Measurements from ENCODE around the gene LRRC3.
"Not testable (repeated sequence)": the region's sequence is repeated elsewhere in the genome, so short reads cannot be mapped to it uniquely, and the experiment has no call there.

The LRRC3 gene

GRCh38 chr21:44498280-44499210, 43.2 kb downstream of the LRRC3 start:
- DNase-seq: no peak

GRCh38 chr21:44499211-44499560, 43.9 kb downstream of the LRRC3 start:
- no peak for DNase-seq

GRCh38 chr21:44499631-44500030, 44.3 kb downstream of the LRRC3 start:
- no peak for DNase-seq

- DNase-seq: no peak
Measured at GRCh38 chr21:44500111-44500510, 44.8 kb downstream of the LRRC3 start.

DNA sequence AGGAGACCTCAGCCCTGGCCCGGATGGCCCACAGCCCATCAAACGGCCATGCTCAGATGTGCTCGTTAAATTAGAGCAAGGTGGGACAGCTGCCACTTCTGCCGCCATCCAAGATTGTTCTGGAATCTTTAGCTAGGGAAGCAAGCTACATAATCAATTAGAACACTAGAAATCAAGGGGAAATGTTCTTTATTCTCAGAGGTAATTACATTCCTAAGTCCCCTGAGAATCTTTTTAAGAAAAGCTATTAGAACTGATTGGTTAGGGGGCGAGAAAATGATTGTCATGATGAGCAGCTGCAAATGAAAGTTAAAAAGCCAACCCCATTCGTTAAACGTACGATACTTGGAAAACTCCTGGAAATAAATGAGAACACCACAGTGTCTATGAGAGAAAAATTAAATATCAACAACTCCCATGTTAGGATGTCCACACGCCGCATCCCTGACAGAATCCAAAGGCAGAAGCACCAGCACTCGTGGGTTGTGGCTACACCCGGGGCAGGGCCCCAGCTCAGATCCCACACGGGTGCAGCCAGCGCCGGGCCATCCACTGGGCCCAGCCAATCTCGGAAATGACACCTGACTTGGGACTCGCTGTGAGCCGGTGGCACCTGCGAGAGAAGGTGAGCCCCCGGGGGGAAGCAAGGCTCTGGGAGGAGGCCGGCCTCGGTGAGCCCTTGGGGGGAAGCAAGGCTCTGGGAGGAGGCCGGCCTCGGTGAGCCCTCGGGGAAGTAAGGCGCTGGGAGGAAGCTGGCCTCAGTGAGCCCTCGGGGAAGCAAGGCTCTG, 47.1 kb downstream of the LRRC3 start:
- no peak for DNase-seq

DNA sequence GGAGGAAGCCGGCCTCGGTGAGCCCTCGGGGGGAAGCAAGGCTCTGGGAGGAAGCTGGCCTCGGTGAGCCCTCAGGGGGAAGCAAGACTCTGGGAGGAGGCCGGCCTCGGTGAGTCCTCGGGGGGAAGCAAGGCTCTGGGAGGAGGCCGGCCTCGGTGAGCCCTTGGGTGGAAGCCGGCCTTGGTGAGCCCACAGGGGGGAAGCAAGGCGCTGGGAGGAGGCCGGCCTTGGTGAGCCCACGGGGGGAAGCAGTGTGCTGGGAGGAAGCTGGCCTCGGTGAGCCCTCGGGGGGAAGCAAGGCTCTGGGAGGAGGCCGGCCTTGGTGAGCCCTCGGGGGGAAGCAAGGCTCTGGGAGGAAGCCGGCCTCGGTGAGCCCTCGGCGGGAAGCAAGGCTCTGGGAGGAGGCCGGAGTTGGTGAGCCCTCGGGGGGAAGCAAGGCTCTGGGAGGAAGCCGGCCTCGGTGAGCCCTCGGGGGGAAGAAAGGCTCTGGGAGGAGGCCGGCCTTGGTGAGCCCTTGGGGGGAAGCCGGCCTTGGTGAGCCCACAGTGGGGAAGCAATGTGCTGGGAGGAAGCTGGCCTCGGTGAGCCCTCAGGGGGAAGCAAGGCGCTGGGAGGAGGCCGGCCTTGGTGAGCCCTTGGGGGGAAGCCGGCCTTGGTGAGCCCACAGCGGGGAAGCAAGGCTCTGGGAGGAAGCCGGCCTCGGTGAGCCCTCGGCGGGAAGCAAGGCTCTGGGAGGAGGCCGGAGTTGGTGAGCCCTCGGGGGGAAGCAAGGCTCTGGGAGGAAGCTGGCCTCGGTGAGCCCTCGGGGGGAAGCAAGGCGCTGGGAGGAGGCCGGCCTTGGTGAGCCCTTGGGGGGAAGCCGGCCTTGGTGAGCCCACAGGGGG, 47.9 kb downstream of the LRRC3 start:
- not testable (repeated sequence) for DNase-seq

GRCh38 chr21:44503901-44504399, 48.6 kb downstream of the LRRC3 start:
- no peak for DNase-seq

DNA sequence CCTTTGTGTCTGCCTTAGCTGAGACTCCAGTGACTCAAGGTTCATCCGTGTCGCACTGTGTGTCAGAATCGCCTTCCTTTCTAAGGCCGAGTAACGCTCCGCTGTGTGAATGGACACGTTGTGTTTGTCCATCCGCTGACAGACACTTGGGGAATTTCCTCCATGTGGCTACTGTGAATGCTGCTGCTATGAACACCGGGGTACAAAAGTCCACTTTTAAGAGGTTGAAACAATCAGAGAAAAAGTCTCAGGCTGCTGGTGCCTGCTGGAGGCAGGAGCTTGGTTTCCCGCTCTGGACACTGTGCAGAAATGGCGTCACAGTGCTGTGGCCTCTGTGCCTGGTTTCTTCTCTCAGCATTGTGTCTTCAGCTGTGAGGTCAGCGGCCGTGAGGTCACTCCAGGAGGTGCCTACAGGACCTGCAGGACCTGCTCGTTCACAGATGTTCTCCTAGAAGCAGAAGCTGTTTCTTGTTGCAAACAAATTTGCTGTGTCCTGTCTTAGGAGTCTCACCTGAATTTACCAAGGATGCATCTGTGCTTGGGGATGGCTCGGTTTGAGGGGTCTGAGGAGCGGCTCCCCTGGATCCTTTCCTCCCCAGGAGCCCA, 50.5 kb downstream of the LRRC3 start:
- DNase-seq: no peak

DNA sequence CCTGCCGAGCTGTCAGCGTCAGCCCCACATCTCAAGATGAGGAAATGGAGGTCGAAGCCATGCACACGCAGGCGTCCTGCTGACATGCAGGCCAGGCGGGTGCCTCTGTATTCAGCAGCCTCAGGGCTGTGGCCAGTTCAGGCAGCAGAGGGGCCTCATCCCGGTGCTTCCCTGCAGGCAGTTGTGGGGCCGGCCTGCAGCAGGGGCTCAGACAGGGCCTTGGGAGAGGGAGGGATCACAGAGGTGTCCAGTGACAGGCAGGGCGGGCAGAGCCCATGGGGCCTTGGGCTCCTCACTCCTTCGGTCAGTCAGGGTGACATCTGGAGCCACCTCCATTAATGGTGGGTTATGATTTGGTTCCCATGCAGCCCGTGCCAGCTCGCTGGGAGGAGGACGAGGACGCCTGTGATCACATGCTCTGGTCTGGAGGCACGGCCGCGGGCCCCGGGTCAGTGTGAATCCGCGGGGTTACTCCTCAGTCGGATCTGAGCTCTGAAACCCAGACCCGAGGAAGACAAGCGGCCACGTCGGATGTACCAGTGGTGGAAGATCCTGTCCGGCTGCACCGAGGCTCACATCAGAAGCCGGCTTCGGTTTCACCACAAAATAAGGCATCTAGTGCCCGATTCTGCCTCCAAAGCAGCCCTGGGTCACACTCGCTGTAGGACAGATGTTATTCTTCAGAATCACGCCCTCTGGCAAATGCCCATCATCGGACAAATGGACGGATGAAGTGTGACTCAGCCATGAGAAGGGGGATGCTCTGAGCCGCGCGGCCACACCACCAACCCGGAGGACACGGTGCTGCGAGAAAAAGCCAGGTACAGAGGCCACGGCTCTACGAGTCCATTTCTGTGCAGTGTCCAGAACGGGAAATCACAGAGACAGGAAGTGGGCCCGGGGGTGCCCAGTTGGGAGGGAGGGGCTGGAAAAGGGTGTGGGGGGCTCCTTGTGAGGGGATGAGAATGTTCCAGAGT, 51.3 kb downstream of the LRRC3 start:
- no peak for DNase-seq

DNA sequence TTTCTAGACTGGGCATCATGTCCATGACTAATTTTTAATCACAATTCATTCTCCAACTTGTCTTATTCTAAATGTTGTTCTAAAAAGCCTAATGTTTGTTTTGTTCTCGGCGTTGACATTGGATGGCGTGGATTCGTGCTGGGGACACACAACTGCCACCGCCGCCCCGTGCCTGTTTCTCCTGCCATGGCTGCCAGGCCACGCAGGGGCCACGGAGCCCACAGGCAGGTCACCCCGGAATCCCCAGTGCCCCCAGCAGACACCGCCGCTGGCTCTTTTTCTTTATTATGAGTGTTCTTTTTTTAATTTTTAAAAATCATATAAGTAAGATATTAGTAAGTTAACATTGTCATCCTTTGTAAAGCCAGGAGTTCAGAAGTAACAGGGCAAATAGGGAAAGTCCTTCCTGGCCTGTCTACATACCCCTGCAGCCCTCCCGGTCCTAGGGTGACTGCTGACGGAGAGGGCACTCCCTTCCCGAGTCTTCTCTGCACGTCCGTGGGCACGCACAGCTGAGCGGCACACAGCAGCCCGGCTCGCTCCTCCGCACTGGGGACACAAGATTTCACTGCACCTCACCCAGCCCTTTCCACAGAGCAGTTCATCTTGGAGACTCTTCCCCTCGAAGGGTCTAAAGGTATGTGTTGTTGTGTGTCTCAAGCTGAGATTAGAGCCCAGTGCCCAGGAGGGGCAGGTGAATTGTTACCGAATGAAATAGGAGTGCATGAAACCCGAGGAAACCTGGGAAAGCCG, 52.5 kb downstream of the LRRC3 start:
- DNase-seq: no peak

GRCh38 chr21:44508426-44508710, 53.1 kb downstream of the LRRC3 start:
- no peak for DNase-seq

DNA sequence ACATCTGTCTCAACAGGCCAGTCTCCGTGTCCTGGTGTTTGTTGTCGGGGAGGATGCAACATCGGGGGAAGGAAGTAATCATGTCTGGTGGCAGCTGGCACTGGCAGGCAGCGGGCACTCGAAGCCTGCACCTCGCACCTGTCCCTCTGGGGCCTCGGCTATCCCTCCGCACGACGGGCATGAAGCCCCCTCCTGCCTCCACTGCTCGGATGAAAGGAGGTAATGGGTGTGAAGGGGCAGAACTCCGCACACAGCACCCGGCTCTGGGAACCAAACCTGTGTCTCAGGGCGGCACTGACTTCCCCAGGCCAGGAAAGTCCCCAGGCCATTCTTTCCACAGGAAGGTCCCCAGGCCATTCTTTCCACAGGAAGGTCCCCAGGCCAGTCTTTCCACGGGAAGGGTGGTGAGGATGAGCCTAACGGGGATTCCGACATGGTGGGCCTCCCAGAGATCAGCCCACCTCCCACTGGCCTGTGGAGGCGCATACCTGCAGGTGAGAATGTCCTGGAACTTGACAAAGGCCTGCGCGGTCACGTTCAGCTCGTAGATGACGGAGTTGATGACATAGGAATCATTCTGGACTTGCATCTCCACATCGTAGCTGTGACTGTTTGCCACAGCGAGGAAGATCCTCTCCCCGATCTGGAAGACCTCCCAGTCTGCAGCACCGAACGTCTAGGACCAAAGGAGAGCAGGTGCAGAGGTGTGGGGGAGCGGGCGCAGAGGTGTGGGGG, 53.6 kb downstream of the LRRC3 start:
- DNase-seq: no peak

GRCh38 chr21:44509539-44509938, 54.2 kb downstream of the LRRC3 start:
- no peak for DNase-seq

- DNase-seq: no peak
Measured at GRCh38 chr21:44510109-44510507, 54.8 kb downstream of the LRRC3 start.

GRCh38 chr21:44510508-44511218, 55.4 kb downstream of the LRRC3 start:
- DNase-seq: peak; percentile 79

- no peak for DNase-seq
Measured at GRCh38 chr21:44511219-44511937, 56.1 kb downstream of the LRRC3 start.

All from activated naive CD4-positive, alpha-beta T cell treated with Interleukin-2 at 50 U/mL for 16 hours (primary cell).